ENCODE results near the gene ASCL3.

DNA sequence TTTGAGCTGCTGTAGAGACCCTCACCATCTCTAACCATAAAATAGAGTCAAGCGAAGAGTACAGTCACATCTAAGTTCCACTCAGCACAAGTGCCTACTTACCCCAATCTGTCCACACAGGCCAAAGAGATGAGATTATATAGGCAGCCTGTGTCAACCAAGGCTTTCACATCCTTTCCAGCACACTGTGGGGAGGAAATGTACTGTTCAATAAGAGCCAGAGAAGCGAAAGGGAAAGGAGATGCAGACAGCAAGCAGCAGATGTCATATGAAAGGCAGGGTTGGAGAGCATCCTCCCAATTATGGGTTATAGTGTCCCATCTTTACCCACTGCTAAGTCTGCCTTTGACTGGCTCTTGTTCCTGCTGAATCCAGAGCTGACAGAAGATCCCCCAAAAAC lies 44.6 kb upstream of the ASCL3 start:
- TF ChIP-seq, protein P1, sequence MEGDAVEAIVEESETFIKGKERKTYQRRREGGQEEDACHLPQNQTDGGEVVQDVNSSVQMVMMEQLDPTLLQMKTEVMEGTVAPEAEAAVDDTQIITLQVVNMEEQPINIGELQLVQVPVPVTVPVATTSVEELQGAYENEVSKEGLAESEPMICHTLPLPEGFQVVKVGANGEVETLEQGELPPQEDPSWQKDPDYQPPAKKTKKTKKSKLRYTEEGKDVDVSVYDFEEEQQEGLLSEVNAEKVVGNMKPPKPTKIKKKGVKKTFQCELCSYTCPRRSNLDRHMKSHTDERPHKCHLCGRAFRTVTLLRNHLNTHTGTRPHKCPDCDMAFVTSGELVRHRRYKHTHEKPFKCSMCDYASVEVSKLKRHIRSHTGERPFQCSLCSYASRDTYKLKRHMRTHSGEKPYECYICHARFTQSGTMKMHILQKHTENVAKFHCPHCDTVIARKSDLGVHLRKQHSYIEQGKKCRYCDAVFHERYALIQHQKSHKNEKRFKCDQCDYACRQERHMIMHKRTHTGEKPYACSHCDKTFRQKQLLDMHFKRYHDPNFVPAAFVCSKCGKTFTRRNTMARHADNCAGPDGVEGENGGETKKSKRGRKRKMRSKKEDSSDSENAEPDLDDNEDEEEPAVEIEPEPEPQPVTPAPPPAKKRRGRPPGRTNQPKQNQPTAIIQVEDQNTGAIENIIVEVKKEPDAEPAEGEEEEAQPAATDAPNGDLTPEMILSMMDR (IDR thresholded peaks at IDR 0.05; ENCODE audit: insufficient read depth, low read length, poor library complexity, severe bottlenecking) = no peak
- no peak for TF ChIP-seq EZH2phosphoT487 (conservative IDR thresholded peaks at IDR 0.05; ENCODE audit: low read length)
